Ureter (tissue), 1 donor: ENCODE results near the gene CHTOP. TPM values are rescaled to one million over a fixed set of nuclear protein-coding genes. Genes with fewer than 3 reads are reported as not detected.

Experiments used
- DNase-seq: peaks from one replicate; pipeline ENCODE4 v3.0.0-alpha.2; 2020; ENCODE audit warnings: low spot score
- total RNA-seq: library from RNA; stranded (reverse); gene quantifications from one replicate; pipeline ENCODE4 v1.2.4, GENCODE V29; 2023
- donor health status: DM: yes; HTN: yes; CAD: no.

CHTOP gene
- total RNA-seq, 1 donor from 2014 or later = 91.7 TPM

GRCh38 chr1:153685544-153686340 lies 51.9 kb downstream of the CHTOP start:
- no peak for DNase-seq

DNA sequence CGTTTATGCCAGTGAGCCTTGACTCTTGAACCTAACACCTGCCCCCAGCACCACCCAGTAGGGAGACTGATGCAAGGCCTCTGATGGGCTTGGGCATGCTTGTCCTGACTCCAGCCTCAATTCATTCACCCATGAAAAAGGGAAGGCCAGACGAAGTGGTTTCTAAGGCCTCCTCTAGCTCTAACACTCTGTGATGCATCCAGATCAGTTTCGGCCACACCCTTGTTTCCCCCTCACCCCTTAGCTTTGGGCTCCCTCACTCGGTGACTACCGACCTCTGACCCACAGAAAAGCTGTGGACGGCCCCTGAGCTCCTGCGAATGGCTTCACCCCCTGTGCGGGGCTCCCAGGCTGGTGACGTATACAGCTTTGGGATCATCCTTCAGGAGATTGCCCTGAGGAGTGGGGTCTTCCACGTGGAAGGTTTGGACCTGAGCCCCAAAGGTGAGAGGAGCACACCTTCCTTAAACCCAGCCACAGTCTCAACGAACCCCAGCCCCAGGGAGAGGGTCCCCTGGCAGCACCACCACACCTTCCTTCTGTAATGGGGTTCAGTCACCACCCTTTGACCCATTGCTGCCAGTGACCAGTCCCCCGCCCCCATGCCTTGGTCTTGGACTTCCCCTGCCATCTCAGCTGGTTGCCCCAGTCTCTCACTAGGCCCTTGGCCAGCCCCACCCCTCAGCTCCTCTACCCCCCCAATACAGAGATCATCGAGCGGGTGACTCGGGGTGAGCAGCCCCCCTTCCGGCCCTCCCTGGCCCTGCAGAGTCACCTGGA lies 53.7 kb downstream of the CHTOP start:
- no peak for DNase-seq

DNA sequence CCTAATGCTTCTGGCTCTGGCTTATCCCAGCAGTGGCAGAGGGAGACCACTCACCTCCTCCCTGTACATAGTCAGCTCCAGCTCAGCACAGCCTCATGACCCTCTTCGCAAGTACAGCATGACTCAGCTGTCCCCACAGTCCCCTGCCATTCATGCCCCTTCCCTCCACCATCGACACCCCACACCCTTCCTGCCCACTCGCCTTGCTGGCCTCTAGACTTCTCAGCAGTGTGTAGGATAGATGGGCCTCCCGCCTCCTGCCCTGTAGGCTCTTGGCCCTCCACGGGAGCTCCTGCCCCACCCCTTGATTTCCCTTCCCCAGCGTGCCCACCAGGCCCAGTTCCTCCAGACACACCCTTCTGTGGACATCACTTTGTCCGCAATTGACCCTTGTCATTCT lies 54.4 kb downstream of the CHTOP start:
- DNase-seq = no peak

GRCh38 chr1:153688736-153689328 lies 55.0 kb downstream of the CHTOP start:
- no peak for DNase-seq

DNA sequence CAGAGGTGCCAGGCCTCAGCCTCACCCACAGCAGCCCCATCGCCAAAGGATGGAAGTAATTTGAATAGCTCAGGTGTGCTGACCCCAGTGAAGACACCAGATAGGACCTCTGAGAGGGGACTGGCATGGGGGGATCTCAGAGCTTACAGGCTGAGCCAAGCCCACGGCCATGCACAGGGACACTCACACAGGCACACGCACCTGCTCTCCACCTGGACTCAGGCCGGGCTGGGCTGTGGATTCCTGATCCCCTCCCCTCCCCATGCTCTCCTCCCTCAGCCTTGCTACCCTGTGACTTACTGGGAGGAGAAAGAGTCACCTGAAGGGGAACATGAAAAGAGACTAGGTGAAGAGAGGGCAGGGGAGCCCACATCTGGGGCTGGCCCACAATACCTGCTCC lies 59.6 kb downstream of the CHTOP start:
- no peak for DNase-seq

Other genes starting within 250 kb of the CHTOP start
- 31.6 TPM for gene S100A8, start 243.0 kb upstream of the CHTOP start, total RNA-seq
- not detected for gene S100A7A, start 217.5 kb upstream of the CHTOP start, total RNA-seq
- gene S100A7, start 173.4 kb upstream of the CHTOP start, total RNA-seq = not detected
- gene S100A6, start 98.1 kb upstream of the CHTOP start, total RNA-seq = 1,381 TPM
- 0.86 TPM for gene S100A5, start 93.1 kb upstream of the CHTOP start, total RNA-seq
- gene S100A4, start 88.3 kb upstream of the CHTOP start, total RNA-seq = 120 TPM
- 6.5 TPM for gene S100A3, start 84.8 kb upstream of the CHTOP start, total RNA-seq
- 317 TPM for gene S100A2, start 68.2 kb upstream of the CHTOP start, total RNA-seq
- 81.8 TPM for gene S100A16, start 20.9 kb upstream of the CHTOP start, total RNA-seq
- gene S100A14, start 17.7 kb upstream of the CHTOP start, total RNA-seq = 51.3 TPM
- 71.6 TPM for gene S100A13, start 6.6 kb upstream of the CHTOP start, total RNA-seq
- not detected for gene S100A1, start 5.6 kb upstream of the CHTOP start, total RNA-seq
- 37.3 TPM for gene SNAPIN, start 24.6 kb downstream of the CHTOP start, total RNA-seq
- gene ILF2, start 36.9 kb downstream of the CHTOP start, total RNA-seq = 131 TPM
- gene NPR1, start 44.6 kb downstream of the CHTOP start, total RNA-seq = 21.0 TPM
- gene INTS3, start 94.0 kb downstream of the CHTOP start, total RNA-seq = 77.5 TPM
- 28.8 TPM for gene SLC27A3, start 141.3 kb downstream of the CHTOP start, total RNA-seq